GM21529 (cell line): ENCODE results near the gene POLR3B.

Experiments used
- ATAC-seq: cut with Tn5 transposase; IDR thresholded peaks from one replicate; pipeline ENCODE4 v1.9.1; 2021; ENCODE audit not compliant: unreplicated experiment

Gene POLR3B

GRCh38 chr12:106412563-106412962, 55.0 kb downstream of the POLR3B start:
- ATAC-seq, result no peak

GRCh38 chr12:106415134-106415533, 57.6 kb downstream of the POLR3B start:
- no peak for ATAC-seq

DNA sequence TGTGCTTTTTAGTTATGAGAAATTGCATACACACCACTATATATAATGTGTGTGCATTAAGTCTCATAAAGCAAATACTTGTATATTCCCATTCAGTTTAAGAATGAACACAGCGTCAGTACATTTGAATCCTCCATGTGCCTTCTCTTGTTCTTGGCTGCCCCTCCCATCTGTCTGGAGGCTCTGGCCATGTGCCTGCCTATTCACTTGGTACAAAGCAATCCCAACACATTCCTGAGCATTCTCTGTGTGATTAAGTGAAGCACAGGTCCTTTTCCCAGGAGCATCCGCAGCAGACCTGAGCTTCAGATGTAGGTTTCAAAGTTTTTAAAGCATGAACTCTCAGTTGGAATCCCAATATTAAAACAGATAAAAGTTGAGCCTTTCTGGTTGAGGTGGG, 58.7 kb downstream of the POLR3B start:
- no peak for ATAC-seq

DNA sequence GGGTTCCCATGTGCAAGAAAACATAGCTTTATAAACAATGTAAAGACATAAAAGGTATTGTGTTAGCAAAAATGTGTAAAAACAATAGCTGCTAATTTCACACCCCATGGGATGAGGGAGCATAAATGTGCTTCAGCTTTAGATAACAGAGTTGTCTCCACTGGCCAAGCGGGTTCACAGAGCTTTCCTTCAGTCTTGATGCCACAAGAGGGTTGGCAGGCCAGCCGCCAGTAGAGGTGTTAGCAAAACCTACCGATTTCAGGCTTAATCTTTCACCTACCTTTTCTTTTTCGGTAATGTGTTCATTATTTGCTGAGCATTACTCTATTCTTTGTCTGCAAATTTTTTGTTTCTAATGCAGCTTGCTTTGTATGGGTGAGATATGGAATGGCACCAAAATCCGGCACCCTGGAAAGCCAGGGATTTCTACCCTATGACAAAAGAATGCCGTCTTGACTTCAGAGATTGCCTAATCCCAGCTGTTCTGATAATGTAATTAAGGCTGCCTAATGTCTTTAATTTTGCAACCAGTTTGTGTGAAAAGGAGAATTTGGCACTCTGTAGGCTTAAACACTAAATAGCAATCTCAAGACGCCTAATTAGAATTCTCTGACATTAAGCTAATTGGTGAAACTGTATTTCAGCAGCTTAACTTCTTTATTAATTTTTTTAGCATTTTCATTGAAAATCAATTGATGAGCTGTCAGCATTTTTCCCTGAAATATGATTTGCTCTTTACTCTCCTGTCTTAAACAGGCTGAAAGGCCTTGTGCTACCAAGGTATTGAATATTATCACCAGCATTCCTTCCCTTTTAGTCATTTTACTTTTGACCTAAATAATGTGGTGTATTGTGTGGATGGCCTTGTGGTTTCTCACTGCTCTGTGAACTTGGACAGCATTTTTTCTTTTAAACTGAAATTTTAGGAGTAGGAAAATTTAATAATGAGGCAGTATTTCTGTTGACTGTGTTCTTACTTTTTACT, 60.7 kb downstream of the POLR3B start:
- ATAC-seq, result no peak

- no peak for ATAC-seq
Measured at GRCh38 chr12:106418970-106419369, 61.4 kb downstream of the POLR3B start.

- no peak for ATAC-seq
Measured at GRCh38 chr12:106423291-106423690, 65.7 kb downstream of the POLR3B start.

GRCh38 chr12:106425061-106425702, 67.6 kb downstream of the POLR3B start:
- no peak for ATAC-seq

GRCh38 chr12:106427917-106428316, 70.4 kb downstream of the POLR3B start:
- no peak for ATAC-seq

- no peak for ATAC-seq
Measured at GRCh38 chr12:106428384-106428783, 70.8 kb downstream of the POLR3B start.

DNA sequence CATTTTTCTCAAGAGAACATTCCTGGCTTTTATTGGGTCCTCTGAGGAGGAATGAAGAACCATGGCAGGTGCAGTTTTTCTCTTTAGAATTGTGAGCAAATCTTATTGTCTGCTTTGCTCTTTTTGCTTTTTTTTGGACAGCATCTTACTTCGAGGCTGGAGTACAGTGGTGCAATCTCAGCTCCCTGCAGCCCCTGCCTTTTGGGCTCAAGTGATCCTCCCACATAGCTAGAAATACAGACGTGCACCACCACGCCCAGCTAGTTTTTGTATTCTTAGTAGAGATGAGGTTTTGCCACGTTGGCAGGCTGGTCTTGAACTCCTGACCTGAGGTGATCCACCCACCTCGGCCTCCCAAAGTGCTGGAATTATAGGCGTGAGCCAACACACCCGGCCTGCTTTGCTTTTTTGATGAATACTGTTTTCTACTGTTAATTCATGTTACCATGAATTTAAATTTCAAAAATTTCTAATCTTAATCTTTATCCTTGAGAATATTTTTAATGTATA, 71.5 kb downstream of the POLR3B start:
- ATAC-seq, result no peak

- ATAC-seq, result no peak
Measured at GRCh38 chr12:106429636-106430035, 72.1 kb downstream of the POLR3B start.

GRCh38 chr12:106431839-106432411, 74.4 kb downstream of the POLR3B start:
- no peak for ATAC-seq

GRCh38 chr12:106433055-106433454, 75.5 kb downstream of the POLR3B start:
- ATAC-seq, result no peak

DNA sequence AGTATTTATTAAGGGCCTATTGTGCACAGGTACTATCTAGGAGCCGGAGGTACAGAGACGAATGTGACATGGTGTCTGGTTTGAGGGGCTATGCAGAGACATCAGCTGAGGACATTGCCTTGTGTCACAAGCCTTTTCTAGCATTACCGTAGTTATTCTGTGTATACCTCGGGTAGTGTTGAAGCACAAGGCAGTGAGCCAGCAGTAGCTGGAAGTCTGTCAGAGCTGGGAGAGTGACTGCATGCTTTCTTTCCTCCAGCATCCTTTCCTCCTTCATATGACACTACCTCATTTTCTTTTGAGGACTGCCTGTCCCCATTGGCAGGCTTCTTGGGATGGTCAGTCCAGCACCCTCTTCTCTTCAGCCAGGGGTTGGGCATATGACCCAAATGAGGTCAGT, 77.0 kb downstream of the POLR3B start:
- ATAC-seq, result no peak

- no peak for ATAC-seq
Measured at GRCh38 chr12:106436164-106436563, 78.6 kb downstream of the POLR3B start.

GRCh38 chr12:106442575-106442974, 85.0 kb downstream of the POLR3B start:
- ATAC-seq, result no peak

- ATAC-seq, result no peak
Measured at GRCh38 chr12:106445053-106445452, 87.5 kb downstream of the POLR3B start.

DNA sequence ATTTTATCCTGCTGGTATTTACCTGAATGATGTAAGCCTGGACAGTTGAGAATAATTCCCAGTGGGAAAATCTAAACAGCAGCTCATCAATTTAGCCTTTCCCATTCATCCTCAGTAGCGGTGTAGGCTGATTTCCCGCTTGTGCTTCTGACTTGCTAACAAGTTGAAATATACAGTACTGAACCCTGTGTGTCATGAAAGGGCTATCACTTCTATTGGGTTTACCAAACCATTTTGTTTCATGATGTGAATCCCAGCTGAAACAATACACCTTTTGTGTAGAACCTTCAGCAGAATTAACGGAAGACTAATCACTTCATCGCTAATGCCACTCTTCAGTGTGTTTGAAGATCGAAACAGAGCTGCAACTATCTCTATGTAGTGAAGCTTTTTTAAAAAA, 88.4 kb downstream of the POLR3B start:
- no peak for ATAC-seq

DNA sequence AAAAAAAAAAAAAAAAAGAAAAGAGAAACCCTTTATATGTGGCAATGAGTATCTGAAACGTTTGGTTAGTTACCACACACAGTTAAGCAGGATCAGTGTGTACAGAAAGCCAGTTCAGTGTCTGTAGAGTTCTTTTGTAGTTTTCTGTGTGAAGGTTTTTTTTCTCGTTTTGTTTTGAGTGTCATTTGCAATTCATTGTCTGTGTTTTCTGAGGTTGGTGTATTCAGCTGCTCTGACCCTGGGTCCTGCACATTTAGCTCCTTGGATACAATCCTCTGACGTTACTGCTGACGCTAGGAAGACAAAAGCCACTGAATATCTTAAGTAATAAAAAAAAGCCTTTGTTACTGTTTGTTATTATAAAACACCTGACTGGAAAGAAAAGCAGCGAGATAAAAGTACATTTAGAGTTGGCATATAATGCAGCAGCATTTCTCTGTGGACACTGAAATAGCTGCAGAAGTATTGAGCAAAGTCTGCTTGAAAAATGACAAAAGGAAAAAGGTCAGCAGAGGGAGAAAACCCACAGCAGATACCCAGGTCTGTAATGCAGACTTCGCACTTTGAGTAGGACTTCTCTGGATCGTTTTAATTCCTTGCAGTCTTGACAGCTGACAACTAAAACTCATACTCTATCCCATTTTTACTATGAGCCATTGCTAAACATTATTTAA, 89.0 kb downstream of the POLR3B start:
- no peak for ATAC-seq

GRCh38 chr12:106452309-106452708, 94.8 kb downstream of the POLR3B start:
- ATAC-seq, result no peak

GRCh38 chr12:106455111-106455510, 97.6 kb downstream of the POLR3B start:
- no peak for ATAC-seq
